GM23338 (cell line): ENCODE data around the gene ITCH. TPM values are rescaled to one million over a fixed set of nuclear protein-coding genes. Genes with fewer than 3 reads are reported as not detected.
"Not testable (repeated sequence)": the region's sequence is repeated elsewhere in the genome, so short reads cannot be mapped to it uniquely, and the experiment has no call there.

Experiments
- ATAC-seq: fragments of 200-7000 bp; cut with Tn5 transposase; 3 replicates; pipeline ENCODE4 v1.9.1; 2020
- DNase-seq: peaks from one replicate; pipeline ENCODE4 v3.0.0-alpha.2; 2015; ENCODE audit warnings: low spot score
- H2AFZ ChIP-seq: fragments of 200-600 bp; sonication (generic); 2 replicates; pipeline ENCODE4 v1.8.0; 2016; ENCODE audit warnings: antibody characterized with exemption, mild to moderate bottlenecking, moderate library complexity
- H3F3A ChIP-seq: fragments of 200-600 bp; sonication (generic); replicated peaks from 2 replicates; pipeline ENCODE4 v1.8.0; 2017; ENCODE audit warnings: antibody characterized with exemption, mixed run types, low read depth
- H3K27ac ChIP-seq: fragments of 200-600 bp; sonication (generic); 2 replicates; pipeline ENCODE4 v1.6.1; 2016; ENCODE audit warnings: low read depth
- H3K27me3 ChIP-seq: fragments of 200-600 bp; sonication (generic); 2 replicates; pipeline ENCODE4 v1.8.0; 2016; ENCODE audit warnings: mild to moderate bottlenecking, mixed run types, moderate library complexity; ENCODE audit not compliant: insufficient read depth
- H3K36me3 ChIP-seq: fragments of 200-600 bp; sonication (generic); 2 replicates; pipeline ENCODE4 v1.8.0; 2016; ENCODE audit warnings: mild to moderate bottlenecking; ENCODE audit not compliant: insufficient read depth
- H3K4me1 ChIP-seq: fragments of 200-600 bp; sonication (generic); 2 replicates; pipeline ENCODE4 v1.8.0; 2016; ENCODE audit warnings: mild to moderate bottlenecking, moderate library complexity; ENCODE audit not compliant: insufficient read depth
- H3K4me2 ChIP-seq: fragments of 200-600 bp; sonication (generic); 2 replicates; pipeline ENCODE4 v1.7.1; 2017; ENCODE audit warnings: mixed run types
- H3K4me3 ChIP-seq: fragments of 200-600 bp; sonication (generic); 2 replicates; pipeline ENCODE4 v1.6.1; 2016; ENCODE audit warnings: mixed run types
- H3K79me2 ChIP-seq: fragments of 200-600 bp; sonication (generic); replicated peaks from 2 replicates; pipeline ENCODE4 v1.8.0; 2017; ENCODE audit warnings: mild to moderate bottlenecking; ENCODE audit not compliant: insufficient read depth
- H3K9me2 ChIP-seq: fragments of 200-600 bp; sonication (generic); 2 replicates; pipeline ENCODE4 v1.8.0; 2017; ENCODE audit not compliant: insufficient read depth
- H4K20me1 ChIP-seq: fragments of 200-600 bp; sonication (generic); replicated peaks from 2 replicates; pipeline ENCODE4 v1.8.0; 2017; ENCODE audit warnings: mild to moderate bottlenecking; ENCODE audit not compliant: insufficient read depth
- H3K27ac Mint-ChIP-seq: 2 replicates; pipeline ENCODE4 v1.8.0; 2020; ENCODE audit warnings: inconsistent platforms, mild to moderate bottlenecking, moderate library complexity, mixed read lengths
- H3K27me3 Mint-ChIP-seq: 3 replicates; pipeline ENCODE4 v1.8.0; 2022; ENCODE audit warnings: low read depth, mild to moderate bottlenecking, moderate library complexity, mixed read lengths, inconsistent platforms; ENCODE audit not compliant: insufficient read depth, poor library complexity
- H3K36me3 Mint-ChIP-seq: 3 replicates; pipeline ENCODE4 v1.8.0; 2021; ENCODE audit warnings: low read depth, mild to moderate bottlenecking, inconsistent platforms, moderate library complexity, mixed read lengths
- H3K4me1 Mint-ChIP-seq: 3 replicates; pipeline ENCODE4 v1.8.0; 2020; ENCODE audit warnings: mild to moderate bottlenecking, inconsistent platforms, mixed read lengths
- H3K4me3 Mint-ChIP-seq: 3 replicates; pipeline ENCODE4 v1.8.0; 2021; ENCODE audit warnings: moderate library complexity, mild to moderate bottlenecking, inconsistent platforms, mixed read lengths
- H3K9me3 Mint-ChIP-seq: 3 replicates; pipeline ENCODE4 v1.8.0; 2020; ENCODE audit warnings: moderate library complexity, mild to moderate bottlenecking, inconsistent platforms, mixed read lengths
- CTCF ChIP-seq, 2 experiments: fragments of 200-600 bp in 1 of 2; sonication (generic) in 1 of 2; conservative IDR thresholded peaks; 2 replicates each; pipeline versions ENCODE4 v1.5.1 to v1.6.1; 2016 to 2017; ENCODE audit warnings: antibody characterized with exemption in 2 of 2, low read depth in 2 of 2, mild to moderate bottlenecking in 2 of 2, moderate library complexity in 1 of 2
- ETS1 ChIP-seq: IDR thresholded peaks from 2 replicates; pipeline ENCODE4 v1.6.1; 2016; ENCODE audit warnings: antibody characterized with exemption
- EZH2 ChIP-seq: fragments of 200-600 bp; sonication (generic); IDR thresholded peaks from one replicate; pipeline ENCODE4 v1.8.0; 2017; ENCODE audit warnings: antibody characterized with exemption, mild to moderate bottlenecking, low read depth; ENCODE audit not compliant: unreplicated experiment
- STAT1 ChIP-seq: IDR thresholded peaks from one replicate; pipeline ENCODE4 v1.6.1; 2016; ENCODE audit warnings: antibody characterized with exemption; ENCODE audit not compliant: unreplicated experiment
- ZNF331 ChIP-seq: fragments of 250-450 bp; sonication (Bioruptor Pico); IDR thresholded peaks from 2 replicates; pipeline ENCODE4 v1.5.0; 2020; ENCODE audit warnings: low read depth, mild to moderate bottlenecking, moderate library complexity
- polyA plus RNA-seq: library from polyadenylated mRNA; unstranded; fragments of >200 nt; fragmentation: Nextera tagmentation; extraction: Ambion mirVana; gene quantifications from 2 replicates; pipeline ENCODE4 v1.2.1, GENCODE V29; 2016
- total RNA-seq: library from RNA; depleted of rRNA; stranded (reverse); fragments of >200 nt; shearing (Covaris generic); gene quantifications from 2 replicates; pipeline ENCODE4 v1.2.3, GENCODE V29; 2014
- TF ChIP-seq, protein P1 (sequence below): IDR thresholded peaks from one replicate; pipeline ENCODE4 v1.6.1; 2018; ENCODE audit warnings: antibody characterized with exemption; ENCODE audit not compliant: unreplicated experiment

ITCH gene
- total and polyA plus RNA-seq, 2 experiments from 2014 or later, result 16.4 to 31.6 TPM

DNA sequence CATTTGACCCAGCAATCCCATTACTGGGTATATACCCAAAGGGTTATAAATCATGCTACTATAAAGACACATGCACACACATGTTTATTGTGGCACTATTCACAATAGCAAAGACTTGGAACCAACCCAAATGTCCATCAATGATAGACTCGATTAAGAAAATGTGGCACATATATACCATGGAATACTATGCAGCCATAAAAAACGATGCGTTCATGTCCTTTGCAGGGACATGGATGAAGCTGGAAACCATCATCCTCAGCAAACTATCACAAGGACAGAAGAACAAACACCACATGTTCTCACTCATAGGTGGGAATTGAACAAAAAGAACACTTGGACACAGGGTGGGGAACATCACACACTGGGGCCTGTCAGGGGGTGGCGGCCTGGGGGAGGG, 34.9 kb upstream of the ITCH start:
- H3K79me2 ChIP-seq, H3K4me2 ChIP-seq, DNase-seq, H3K4me1 Mint-ChIP-seq, H3K36me3 ChIP-seq, H3K27me3 ChIP-seq, H3K4me3 Mint-ChIP-seq, H3K9me2 ChIP-seq, H3K27ac ChIP-seq, H3K27ac Mint-ChIP-seq, H3K4me1 ChIP-seq, H3K9me3 Mint-ChIP-seq, H3F3A ChIP-seq, ATAC-seq, H4K20me1 ChIP-seq, H3K4me3 ChIP-seq, H3K36me3 Mint-ChIP-seq, H2AFZ ChIP-seq, H3K27me3 Mint-ChIP-seq: not testable (repeated sequence)

DNA sequence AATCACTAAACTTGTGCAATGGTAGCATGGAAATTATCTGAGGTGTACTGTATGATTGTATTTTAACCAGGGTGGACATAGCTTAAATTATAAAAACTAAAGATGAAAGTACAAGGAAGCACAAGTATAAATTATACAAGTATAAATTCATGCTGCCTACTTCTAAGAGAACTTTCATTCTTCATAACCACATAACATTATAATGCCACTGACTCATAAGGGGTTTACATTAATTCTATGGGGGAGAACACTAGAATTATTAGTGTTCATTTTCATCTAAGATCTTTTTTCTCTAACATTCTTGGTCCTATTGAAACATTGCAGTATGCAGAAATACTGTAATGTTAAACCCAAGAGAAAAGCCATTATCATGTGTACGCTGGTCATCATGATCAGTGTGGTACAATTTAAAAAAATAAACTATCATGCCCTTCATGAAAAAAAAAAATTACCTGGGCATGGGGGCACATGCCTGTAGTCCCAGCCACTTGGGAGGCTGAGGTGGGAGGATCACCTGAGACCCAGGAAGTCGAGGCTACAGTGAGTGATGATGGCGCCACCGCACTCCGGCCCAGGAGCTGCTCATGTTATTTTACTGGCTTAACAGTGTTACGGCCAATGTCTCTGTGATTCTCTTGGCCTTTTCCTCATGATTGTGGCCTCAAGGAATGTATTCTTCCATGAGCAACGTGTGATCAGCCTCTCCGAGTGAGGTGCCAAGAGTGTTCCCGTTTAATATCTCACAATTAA, 34.0 kb upstream of the ITCH start:
- Histone ChIP-seq H3K27ac (no peak overlapping the region), H3K9me2 (no peaks in the 10 kb centered on the region), H2AFZ (peak overlapping the region; percentile 32; the same call in 1 of the 2 replicates), H3K4me3 (no peak overlapping the region), H3K36me3 (no peaks in the 10 kb centered on the region), H3K4me1 (no peaks in the 10 kb centered on the region), H4K20me1 (no peaks in the 10 kb centered on the region), H3F3A (no peaks in the 10 kb centered on the region), H3K27me3 (no peaks in the 10 kb centered on the region), H3K79me2 (no peaks in the 10 kb centered on the region), H3K4me2 (no peak overlapping the region)
- Mint-ChIP-seq H3K27ac (no peak overlapping the region), H3K4me1 (peaks cover 4% of the 10 kb centered on the region; the same call in 1 of the 3 replicates), H3K36me3 (no peaks in the 10 kb centered on the region; the same call in 1 of the 3 replicates), H3K4me3 (no peak overlapping the region), H3K27me3 (peaks cover 6% of the 10 kb centered on the region), H3K9me3 (peaks cover 5% of the 10 kb centered on the region; the same call in 2 of the 3 replicates)
- DNase-seq (no peak), ATAC-seq (no peak)
- TF ChIP-seq ZNF331 (CRISPR knock-in tag), result no peak

DNA sequence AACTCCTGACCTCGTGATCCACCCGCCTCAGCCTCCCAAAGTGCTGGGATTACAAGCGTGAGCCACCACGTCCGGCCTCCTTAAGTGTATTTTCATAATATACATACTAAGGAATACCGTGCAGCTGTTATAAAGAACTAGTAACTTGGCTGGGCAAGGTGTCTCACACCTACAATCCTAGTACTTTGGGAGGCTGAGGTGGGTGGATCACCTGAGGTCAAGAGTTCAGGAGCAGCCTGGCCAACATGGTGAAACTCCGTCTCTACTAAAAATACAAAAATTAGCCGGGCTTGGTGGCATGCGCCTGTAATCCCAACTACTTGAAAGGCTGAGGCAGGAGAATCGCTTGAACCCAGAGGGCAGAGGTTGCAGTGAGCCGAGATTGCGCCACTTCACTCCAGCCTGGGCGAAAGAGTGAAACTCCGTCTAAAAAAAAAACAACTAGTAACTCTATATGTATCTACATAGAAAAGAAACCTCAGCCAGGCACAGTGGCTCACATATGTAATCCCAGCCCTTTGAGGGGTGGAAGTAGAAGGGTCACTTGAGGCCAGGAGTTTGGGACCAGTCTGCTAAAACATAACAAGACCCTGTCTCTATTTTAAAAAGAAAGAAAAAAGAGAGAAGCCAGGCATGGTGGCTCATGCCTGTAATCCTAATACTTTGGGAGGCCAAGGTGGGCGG, 32.1 kb upstream of the ITCH start:
- H3K4me3 Mint-ChIP-seq, H4K20me1 ChIP-seq, H3K4me2 ChIP-seq, H2AFZ ChIP-seq, H3K4me3 ChIP-seq, H3K9me3 Mint-ChIP-seq, DNase-seq, H3K36me3 ChIP-seq, H3K36me3 Mint-ChIP-seq, H3K79me2 ChIP-seq, H3K27ac Mint-ChIP-seq, H3K4me1 Mint-ChIP-seq, H3K27me3 Mint-ChIP-seq, ATAC-seq, H3K27ac ChIP-seq, H3K4me1 ChIP-seq, H3K27me3 ChIP-seq, H3K9me2 ChIP-seq, H3F3A ChIP-seq: not testable (repeated sequence)

DNA sequence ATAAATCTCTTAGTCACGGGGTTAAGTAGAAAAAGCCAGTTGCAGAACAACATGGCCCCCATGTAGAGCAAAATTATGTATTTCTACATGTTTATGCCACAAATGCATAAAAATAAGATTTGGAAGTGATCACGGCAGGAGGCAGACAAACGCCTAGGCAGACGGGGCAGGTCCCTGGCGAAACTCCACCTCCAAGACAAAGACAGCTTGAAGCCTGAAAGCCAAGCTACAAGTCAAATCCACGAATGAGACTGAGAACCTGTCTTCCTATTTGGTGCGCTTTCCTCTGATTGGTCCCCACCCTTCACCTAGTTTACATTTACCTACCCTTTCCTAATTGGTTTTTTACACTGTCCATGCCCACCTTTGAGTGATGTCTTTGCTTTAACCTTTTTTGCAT, 31.2 kb upstream of the ITCH start:
- H3K4me1 Mint-ChIP-seq, result no peaks in the 10 kb centered on the region
- no peaks in the 10 kb centered on the region for H3K4me1 ChIP-seq
- H3K36me3 ChIP-seq, result no peaks in the 10 kb centered on the region
- H3K4me3 Mint-ChIP-seq, result no peak overlapping the region
- H3K9me3 Mint-ChIP-seq, result peaks cover 5% of the 10 kb centered on the region; the same call in 2 of the 3 replicates
- H3K9me2 ChIP-seq, result no peaks in the 10 kb centered on the region
- DNase-seq, result no peak
- 0 out of 3 replicates have a peak, but pooled peaks have one; percentile 25 for ATAC-seq
- no peak overlapping the region for H3K4me2 ChIP-seq
- no peak overlapping the region for H2AFZ ChIP-seq
- H3K4me3 ChIP-seq, result no peak overlapping the region
- H3K36me3 Mint-ChIP-seq, result no peaks in the 10 kb centered on the region; the same call in 1 of the 3 replicates
- H3F3A ChIP-seq, result no peaks in the 10 kb centered on the region
- no peak overlapping the region for H3K27ac Mint-ChIP-seq
- H3K27me3 Mint-ChIP-seq, result peaks cover 2% of the 10 kb centered on the region
- H3K27ac ChIP-seq, result no peak overlapping the region
- no peaks in the 10 kb centered on the region for H3K79me2 ChIP-seq
- H3K27me3 ChIP-seq, result no peaks in the 10 kb centered on the region
- H4K20me1 ChIP-seq, result no peaks in the 10 kb centered on the region
- TF ChIP-seq, protein P1, sequence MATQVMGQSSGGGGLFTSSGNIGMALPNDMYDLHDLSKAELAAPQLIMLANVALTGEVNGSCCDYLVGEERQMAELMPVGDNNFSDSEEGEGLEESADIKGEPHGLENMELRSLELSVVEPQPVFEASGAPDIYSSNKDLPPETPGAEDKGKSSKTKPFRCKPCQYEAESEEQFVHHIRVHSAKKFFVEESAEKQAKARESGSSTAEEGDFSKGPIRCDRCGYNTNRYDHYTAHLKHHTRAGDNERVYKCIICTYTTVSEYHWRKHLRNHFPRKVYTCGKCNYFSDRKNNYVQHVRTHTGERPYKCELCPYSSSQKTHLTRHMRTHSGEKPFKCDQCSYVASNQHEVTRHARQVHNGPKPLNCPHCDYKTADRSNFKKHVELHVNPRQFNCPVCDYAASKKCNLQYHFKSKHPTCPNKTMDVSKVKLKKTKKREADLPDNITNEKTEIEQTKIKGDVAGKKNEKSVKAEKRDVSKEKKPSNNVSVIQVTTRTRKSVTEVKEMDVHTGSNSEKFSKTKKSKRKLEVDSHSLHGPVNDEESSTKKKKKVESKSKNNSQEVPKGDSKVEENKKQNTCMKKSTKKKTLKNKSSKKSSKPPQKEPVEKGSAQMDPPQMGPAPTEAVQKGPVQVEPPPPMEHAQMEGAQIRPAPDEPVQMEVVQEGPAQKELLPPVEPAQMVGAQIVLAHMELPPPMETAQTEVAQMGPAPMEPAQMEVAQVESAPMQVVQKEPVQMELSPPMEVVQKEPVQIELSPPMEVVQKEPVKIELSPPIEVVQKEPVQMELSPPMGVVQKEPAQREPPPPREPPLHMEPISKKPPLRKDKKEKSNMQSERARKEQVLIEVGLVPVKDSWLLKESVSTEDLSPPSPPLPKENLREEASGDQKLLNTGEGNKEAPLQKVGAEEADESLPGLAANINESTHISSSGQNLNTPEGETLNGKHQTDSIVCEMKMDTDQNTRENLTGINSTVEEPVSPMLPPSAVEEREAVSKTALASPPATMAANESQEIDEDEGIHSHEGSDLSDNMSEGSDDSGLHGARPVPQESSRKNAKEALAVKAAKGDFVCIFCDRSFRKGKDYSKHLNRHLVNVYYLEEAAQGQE, result no peak
- TF ChIP-seq STAT1, result no peak
- no peak for TF ChIP-seq ETS1
- TF ChIP-seq CTCF (conservative IDR thresholded peaks at IDR 0.05; ENCODE audit: low read depth in 2 of 2), result no peak
- no peak for TF ChIP-seq ZNF331 (CRISPR knock-in tag)
- no peak for TF ChIP-seq EZH2
